ENCODE measurements around the gene KCNJ16. TPM values are rescaled to one million over a fixed set of nuclear protein-coding genes. Genes with fewer than 3 reads are reported as not detected.

KCNJ16 gene
- total RNA-seq, 1 donor from 2014 or later = 0.62 TPM

DNA sequence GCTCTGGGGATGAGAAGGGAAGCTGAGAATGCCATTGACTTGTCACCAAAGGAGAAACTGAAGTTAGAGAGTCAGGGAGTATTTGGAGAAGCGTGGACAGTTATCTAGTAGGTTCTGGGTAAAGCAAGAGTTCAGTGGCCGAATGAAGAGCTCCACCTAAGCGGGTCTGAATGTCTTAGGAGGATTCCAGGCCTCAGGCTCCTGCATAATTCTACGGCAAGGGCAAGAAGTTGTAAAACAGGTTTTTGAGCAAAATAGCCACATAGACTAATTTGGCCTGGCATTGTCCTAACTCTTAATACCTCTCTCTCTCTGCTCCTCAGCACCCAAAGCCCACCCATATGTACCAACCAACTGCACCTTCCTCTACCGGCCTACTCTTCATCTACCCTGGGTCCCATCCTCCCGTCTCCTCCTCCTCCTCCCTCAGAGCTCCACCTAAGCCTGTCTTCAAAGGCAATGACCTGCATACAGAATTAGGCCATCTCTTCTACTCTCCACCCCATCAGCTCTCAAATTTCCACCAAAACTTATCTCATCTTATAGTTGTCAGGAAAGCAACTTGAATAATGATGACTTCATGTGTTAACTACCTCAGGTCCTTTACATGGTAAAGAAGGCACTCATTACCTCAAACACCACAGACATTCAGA is 52.3 kb downstream of the KCNJ16 start:
- TF ChIP-seq, protein P1, sequence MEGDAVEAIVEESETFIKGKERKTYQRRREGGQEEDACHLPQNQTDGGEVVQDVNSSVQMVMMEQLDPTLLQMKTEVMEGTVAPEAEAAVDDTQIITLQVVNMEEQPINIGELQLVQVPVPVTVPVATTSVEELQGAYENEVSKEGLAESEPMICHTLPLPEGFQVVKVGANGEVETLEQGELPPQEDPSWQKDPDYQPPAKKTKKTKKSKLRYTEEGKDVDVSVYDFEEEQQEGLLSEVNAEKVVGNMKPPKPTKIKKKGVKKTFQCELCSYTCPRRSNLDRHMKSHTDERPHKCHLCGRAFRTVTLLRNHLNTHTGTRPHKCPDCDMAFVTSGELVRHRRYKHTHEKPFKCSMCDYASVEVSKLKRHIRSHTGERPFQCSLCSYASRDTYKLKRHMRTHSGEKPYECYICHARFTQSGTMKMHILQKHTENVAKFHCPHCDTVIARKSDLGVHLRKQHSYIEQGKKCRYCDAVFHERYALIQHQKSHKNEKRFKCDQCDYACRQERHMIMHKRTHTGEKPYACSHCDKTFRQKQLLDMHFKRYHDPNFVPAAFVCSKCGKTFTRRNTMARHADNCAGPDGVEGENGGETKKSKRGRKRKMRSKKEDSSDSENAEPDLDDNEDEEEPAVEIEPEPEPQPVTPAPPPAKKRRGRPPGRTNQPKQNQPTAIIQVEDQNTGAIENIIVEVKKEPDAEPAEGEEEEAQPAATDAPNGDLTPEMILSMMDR (IDR thresholded peaks at IDR 0.05) = no peak
- ATAC-seq = no peak
- Histone ChIP-seq H3K27ac (no peak overlapping the region), H3K4me1 (peaks cover 8% of the 10 kb centered on the region), H3K9me3 (no peaks in the 10 kb centered on the region), H3K4me3 (no peak overlapping the region), H3K36me3 (no peaks in the 10 kb centered on the region), H3K27me3 (ENCODE audit: low read depth) (no peaks in the 10 kb centered on the region)
- intact Hi-C loops (cut with DNase I) = no loop called here
- DNase-seq = no peak

DNA sequence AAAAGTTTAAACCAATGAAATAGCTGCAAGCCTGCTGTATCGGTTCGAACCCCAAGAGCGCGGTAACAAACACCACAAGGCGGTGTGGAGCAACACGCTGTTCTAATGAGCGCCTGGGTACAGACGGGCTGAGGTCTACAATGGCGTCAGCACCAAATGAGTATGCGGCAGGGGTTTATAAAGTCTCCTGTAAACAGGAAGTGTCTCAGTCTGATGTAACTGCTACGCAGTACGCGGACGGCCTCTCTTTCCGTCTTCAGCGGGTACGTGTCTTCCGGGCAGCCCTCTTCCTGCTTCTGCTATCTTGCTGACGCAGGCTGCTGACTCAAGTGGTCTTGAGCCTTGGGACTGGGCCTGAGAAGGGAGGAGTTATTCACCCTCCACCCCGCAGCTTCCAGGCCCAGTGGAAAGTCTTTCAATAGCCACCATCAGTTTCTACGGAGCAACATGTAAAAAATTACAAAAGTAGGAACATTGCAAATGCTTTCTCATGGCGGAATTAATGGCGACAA is 53.8 kb downstream of the KCNJ16 start:
- TF ChIP-seq, protein P1 (IDR thresholded peaks at IDR 0.05) = no peak
- H3K27me3 ChIP-seq (ENCODE audit: low read depth) = no peaks in the 10 kb centered on the region
- H3K27ac ChIP-seq = no peak overlapping the region
- intact Hi-C loops (cut with DNase I) = no loop called here
- H3K9me3 ChIP-seq = no peaks in the 10 kb centered on the region
- H3K36me3 ChIP-seq = no peaks in the 10 kb centered on the region
- H3K4me1 ChIP-seq = peaks cover 4% of the 10 kb centered on the region
- DNase-seq (no peak), ATAC-seq (no peak)
- no peak overlapping the region for H3K4me3 ChIP-seq

DNA sequence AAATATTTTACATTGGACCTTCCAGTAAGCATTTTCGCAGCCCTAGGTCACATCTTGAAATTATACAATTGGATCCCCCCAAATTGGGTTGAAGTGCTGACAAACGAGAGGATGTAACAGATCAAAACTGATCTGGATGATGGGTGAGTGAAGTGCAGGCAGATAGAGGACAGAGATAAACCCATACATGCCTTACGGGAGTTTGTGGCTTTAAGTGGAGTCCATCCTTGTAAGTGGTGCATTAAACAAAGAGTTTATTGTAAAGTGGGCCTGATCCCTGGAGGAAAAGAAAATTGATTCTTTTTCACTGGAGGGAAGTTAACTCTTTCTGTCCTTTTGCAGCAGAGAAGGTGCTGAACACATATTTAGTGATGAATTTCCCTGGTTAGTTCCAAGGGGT is 55.3 kb downstream of the KCNJ16 start:
- H3K27me3 ChIP-seq (ENCODE audit: low read depth) = no peaks in the 10 kb centered on the region
- H3K4me1 ChIP-seq = no peaks in the 10 kb centered on the region
- H3K36me3 ChIP-seq = no peaks in the 10 kb centered on the region
- H3K9me3 ChIP-seq = no peaks in the 10 kb centered on the region
- TF ChIP-seq, protein P1 (IDR thresholded peaks at IDR 0.05) = no peak
- intact Hi-C loops (cut with DNase I) = no loop called here
- no peak overlapping the region for H3K4me3 ChIP-seq
- DNase-seq (no peak), ATAC-seq (no peak)
- no peak overlapping the region for H3K27ac ChIP-seq

DNA sequence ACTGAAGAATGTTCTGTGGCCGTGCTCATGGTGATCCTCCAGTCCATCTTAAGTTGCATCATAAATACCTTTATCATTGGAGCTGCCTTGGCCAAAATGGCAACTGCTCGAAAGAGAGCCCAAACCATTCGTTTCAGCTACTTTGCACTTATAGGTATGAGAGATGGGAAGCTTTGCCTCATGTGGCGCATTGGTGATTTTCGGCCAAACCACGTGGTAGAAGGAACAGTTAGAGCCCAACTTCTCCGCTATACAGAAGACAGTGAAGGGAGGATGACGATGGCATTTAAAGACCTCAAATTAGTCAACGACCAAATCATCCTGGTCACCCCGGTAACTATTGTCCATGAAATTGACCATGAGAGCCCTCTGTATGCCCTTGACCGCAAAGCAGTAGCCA is 57.5 kb downstream of the KCNJ16 start:
- ATAC-seq (no peak), DNase-seq (no peak)
- Histone ChIP-seq H3K4me1 (peaks cover 12% of the 10 kb centered on the region), H3K27me3 (ENCODE audit: low read depth) (no peaks in the 10 kb centered on the region), H3K9me3 (no peaks in the 10 kb centered on the region), H3K4me3 (no peak overlapping the region), H3K36me3 (no peaks in the 10 kb centered on the region), H3K27ac (no peak overlapping the region)
- intact Hi-C loops (cut with DNase I) = no loop called here
- TF ChIP-seq, protein P1 (IDR thresholded peaks at IDR 0.05) = no peak

DNA sequence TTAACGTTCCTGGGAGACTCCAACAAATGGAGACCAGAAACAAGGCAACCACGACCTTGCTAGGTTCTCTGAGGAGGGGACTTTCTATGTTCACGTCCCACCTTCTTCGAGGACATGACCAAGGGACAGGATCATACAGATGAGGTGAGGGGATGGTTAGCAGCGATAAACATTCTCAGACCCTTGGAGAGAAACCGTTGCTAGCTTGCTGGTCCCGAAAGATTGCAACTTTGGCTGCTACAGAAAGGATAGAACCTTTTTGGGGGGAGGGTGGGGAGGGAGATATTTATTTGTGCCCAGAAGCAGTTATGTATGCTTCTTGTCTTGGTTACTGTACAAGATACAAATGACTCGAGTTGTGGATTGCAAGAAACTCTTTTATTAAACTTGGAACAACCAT is 59.0 kb downstream of the KCNJ16 start:
- no peaks in the 10 kb centered on the region for H3K27me3 ChIP-seq (ENCODE audit: low read depth)
- H3K9me3 ChIP-seq = no peaks in the 10 kb centered on the region
- TF ChIP-seq, protein P1 (IDR thresholded peaks at IDR 0.05) = no peak
- H3K27ac ChIP-seq = no peak overlapping the region
- DNase-seq = no peak
- no peak for ATAC-seq
- H3K4me1 ChIP-seq = peaks cover 24% of the 10 kb centered on the region
- H3K36me3 ChIP-seq = no peaks in the 10 kb centered on the region
- intact Hi-C loops (cut with DNase I) = no loop called here
- no peak overlapping the region for H3K4me3 ChIP-seq

Data from lower lobe of right lung (tissue), 2 donors.